ENCODE measurements around the gene ASIC2. TPM values are rescaled to one million over a fixed set of nuclear protein-coding genes. Genes with fewer than 3 reads are reported as not detected.

ASIC2 gene
- total RNA-seq, 2 experiments from 2014 or later: not detected

DNA sequence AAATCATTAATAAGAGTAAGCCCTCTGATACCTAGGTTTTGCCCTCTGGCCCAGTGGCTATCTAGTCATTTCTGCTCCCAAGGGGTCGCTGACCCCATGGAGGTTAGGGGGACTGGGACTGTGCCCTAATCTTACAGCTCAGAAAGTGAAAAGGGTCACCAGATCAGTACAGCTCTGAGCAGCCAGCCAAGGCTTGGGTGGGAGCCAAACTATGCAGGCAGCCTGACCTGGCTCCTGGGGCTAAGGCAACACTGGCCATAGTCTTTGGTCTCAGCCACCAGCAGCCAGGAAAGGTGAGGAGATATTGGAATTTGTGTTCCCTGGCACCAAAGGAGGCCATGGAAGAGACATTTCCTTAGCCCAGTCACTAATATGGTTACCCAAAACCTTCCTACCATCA is 67.6 kb downstream of the ASIC2 start:
- H3K27me3 Mint-ChIP-seq: no peaks in the 10 kb centered on the region
- CTCF ChIA-PET: no interaction called here
- H3K36me3 Mint-ChIP-seq (ENCODE audit: low read depth): no peaks in the 10 kb centered on the region
- no peak overlapping the region for H3K27ac ChIP-seq (ENCODE audit: low read depth in 1 of 2, low read length in 2 of 2)
- POLR2A ChIA-PET: no interaction called here
- no peak overlapping the region for H3K27ac Mint-ChIP-seq
- no peak overlapping the region for H3K4me3 ChIP-seq (ENCODE audit: low read length)
- H3K4me1 ChIP-seq (ENCODE audit: insufficient read depth, low read length): no peaks in the 10 kb centered on the region
- intact Hi-C loops (cut with DNase I, micrococcal nuclease): no loop called here
- H3K9me3 ChIP-seq (ENCODE audit: control insufficient read depth in 1 of 2, insufficient read depth in 1 of 2, low read length in 2 of 2): no peaks in the 10 kb centered on the region
- H3K27me3 ChIP-seq (ENCODE audit: control insufficient read depth in 1 of 2, insufficient read depth in 2 of 2, low read length in 2 of 2): no peaks in the 10 kb centered on the region
- H3K36me3 ChIP-seq (ENCODE audit: insufficient read depth, low read length): no peaks in the 10 kb centered on the region
- no peak for ATAC-seq (ENCODE audit: poor library complexity)
- H3K4me1 Mint-ChIP-seq (ENCODE audit: low read depth): no peaks in the 10 kb centered on the region
- no peaks in the 10 kb centered on the region for H3K9me3 Mint-ChIP-seq
- H3K4me3 Mint-ChIP-seq: no peak overlapping the region
- TF ChIP-seq, protein P1, sequence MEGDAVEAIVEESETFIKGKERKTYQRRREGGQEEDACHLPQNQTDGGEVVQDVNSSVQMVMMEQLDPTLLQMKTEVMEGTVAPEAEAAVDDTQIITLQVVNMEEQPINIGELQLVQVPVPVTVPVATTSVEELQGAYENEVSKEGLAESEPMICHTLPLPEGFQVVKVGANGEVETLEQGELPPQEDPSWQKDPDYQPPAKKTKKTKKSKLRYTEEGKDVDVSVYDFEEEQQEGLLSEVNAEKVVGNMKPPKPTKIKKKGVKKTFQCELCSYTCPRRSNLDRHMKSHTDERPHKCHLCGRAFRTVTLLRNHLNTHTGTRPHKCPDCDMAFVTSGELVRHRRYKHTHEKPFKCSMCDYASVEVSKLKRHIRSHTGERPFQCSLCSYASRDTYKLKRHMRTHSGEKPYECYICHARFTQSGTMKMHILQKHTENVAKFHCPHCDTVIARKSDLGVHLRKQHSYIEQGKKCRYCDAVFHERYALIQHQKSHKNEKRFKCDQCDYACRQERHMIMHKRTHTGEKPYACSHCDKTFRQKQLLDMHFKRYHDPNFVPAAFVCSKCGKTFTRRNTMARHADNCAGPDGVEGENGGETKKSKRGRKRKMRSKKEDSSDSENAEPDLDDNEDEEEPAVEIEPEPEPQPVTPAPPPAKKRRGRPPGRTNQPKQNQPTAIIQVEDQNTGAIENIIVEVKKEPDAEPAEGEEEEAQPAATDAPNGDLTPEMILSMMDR (IDR thresholded peaks at IDR 0.05): no peak
- DNase-seq: no peak

DNA sequence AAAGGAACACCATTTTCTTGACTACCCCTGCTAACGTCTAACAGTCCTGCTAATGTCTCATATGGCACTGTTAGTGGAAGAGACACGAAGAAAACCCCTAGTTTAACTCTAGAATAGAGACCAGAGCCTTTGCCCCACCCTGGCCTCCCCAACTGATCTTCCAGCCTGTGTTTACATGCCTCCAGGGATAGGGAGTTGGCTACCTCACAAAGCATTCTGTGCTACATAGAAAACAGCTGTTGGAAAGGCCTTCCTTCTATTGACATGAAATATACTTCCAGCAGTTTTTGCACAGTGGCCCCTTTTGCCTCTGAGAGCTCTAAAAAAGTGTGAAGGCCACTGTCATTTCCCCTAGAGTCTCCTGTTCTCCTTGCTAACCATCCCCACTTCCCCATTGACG is 73.1 kb downstream of the ASIC2 start:
- H3K9me3 ChIP-seq (ENCODE audit: control insufficient read depth in 1 of 2, insufficient read depth in 1 of 2, low read length in 2 of 2): no peaks in the 10 kb centered on the region
- Mint-ChIP-seq H3K36me3 (ENCODE audit: low read depth) (no peaks in the 10 kb centered on the region), H3K4me1 (ENCODE audit: low read depth) (no peaks in the 10 kb centered on the region), H3K4me3 (no peak overlapping the region), H3K9me3 (no peaks in the 10 kb centered on the region), H3K27ac (no peak overlapping the region), H3K27me3 (peaks cover 32% of the 10 kb centered on the region)
- no peak overlapping the region for H3K4me3 ChIP-seq (ENCODE audit: low read length)
- ChIA-PET POLR2A (no interaction called here), CTCF (no interaction called here)
- no peaks in the 10 kb centered on the region for H3K27me3 ChIP-seq (ENCODE audit: control insufficient read depth in 1 of 2, insufficient read depth in 2 of 2, low read length in 2 of 2)
- ATAC-seq (ENCODE audit: poor library complexity): no peak
- H3K36me3 ChIP-seq (ENCODE audit: insufficient read depth, low read length): no peaks in the 10 kb centered on the region
- no peaks in the 10 kb centered on the region for H3K4me1 ChIP-seq (ENCODE audit: insufficient read depth, low read length)
- TF ChIP-seq, protein P1 (IDR thresholded peaks at IDR 0.05): no peak
- no peak for DNase-seq
- intact Hi-C loops (cut with DNase I, micrococcal nuclease): no loop called here
- no peak overlapping the region for H3K27ac ChIP-seq (ENCODE audit: low read depth in 1 of 2, low read length in 2 of 2)

DNA sequence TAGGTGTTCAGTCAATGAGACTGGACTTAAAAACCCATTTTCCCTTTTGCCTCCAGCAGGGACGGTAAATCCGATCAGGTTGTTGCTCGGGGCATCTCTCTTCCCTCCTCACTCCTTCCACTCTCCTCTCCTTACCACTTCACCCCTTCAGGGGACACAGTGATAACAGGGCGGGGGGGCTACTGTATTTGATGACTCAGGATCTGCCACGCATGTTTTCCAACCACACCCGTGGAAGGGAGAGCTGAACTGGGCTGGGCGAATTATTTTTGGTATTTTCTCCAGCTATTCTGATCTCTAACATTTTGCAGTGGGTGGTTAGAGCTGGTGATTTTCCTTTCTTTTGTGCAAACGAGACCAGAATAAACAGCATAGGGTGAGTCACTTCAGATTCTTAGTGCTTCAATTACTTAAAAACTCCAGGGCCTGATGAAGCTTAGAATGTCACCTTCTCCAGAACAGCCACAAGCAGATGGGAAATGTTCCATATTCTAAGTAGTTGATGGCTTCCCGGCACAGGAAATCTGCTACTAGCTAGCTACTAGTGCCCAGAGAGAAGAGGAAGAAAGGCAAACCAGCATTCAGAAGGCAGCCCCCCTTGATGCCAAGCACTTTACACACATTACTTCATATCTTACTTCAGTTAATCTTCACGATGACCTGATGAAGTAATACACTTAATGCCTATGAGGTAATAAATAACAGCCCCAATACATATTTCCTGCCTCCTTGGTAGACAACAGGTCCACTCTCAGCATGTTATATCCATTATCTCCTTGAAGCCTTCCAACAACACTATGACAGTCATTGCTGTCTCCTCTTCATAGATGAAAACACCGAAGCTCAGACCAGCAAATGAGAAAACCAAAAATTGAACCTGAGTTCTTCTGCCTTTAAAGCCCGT is 74.1 kb downstream of the ASIC2 start:
- Mint-ChIP-seq H3K4me1 (ENCODE audit: low read depth) (no peaks in the 10 kb centered on the region), H3K4me3 (no peak overlapping the region), H3K27ac (no peak overlapping the region), H3K27me3 (peaks cover 32% of the 10 kb centered on the region), H3K36me3 (ENCODE audit: low read depth) (no peaks in the 10 kb centered on the region), H3K9me3 (no peaks in the 10 kb centered on the region)
- ChIA-PET CTCF (no interaction called here), POLR2A (no interaction called here)
- intact Hi-C loops (cut with DNase I, micrococcal nuclease): no loop called here
- Histone ChIP-seq H3K4me3 (ENCODE audit: low read length) (no peak overlapping the region), H3K27me3 (ENCODE audit: control insufficient read depth in 1 of 2, insufficient read depth in 2 of 2, low read length in 2 of 2) (no peaks in the 10 kb centered on the region), H3K27ac (ENCODE audit: low read depth in 1 of 2, low read length in 2 of 2) (no peak overlapping the region), H3K36me3 (ENCODE audit: insufficient read depth, low read length) (no peaks in the 10 kb centered on the region), H3K9me3 (ENCODE audit: control insufficient read depth in 1 of 2, insufficient read depth in 1 of 2, low read length in 2 of 2) (no peaks in the 10 kb centered on the region), H3K4me1 (ENCODE audit: insufficient read depth, low read length) (no peaks in the 10 kb centered on the region)
- ATAC-seq (ENCODE audit: poor library complexity) (no peak), DNase-seq (no peak)
- TF ChIP-seq, protein P1 (IDR thresholded peaks at IDR 0.05): no peak

Data from CD4-positive, alpha-beta T cell (primary cell).